ENCODE results near the gene CTNNA3. TPM values are rescaled to one million over a fixed set of nuclear protein-coding genes. Genes with fewer than 3 reads are reported as not detected.
"Not testable (repeated sequence)": the region's sequence is repeated elsewhere in the genome, so short reads cannot be mapped to it uniquely, and the experiment has no call there.

The CTNNA3 gene
- total and polyA plus RNA-seq, 2 donors, result 2.0 to 26.1 TPM

- H3K36me3 ChIP-seq (ENCODE audit: insufficient read depth), result no peaks in the 10 kb centered on the region
- 5% methylated on average over 1 of the region's 1 CpG for WGBS
Observed at GRCh38 chr10:67241451-67241850, 454.5 kb downstream of the CTNNA3 start.

GRCh38 chr10:67239864-67240497, 456.0 kb downstream of the CTNNA3 start:
- 80% methylated on average over 2 of the region's 2 CpGs for WGBS
- Histone ChIP-seq H3K36me3 (ENCODE audit: insufficient read depth) (no peaks in the 10 kb centered on the region), H3K4me1 (ENCODE audit: insufficient read depth) (no peaks in the 10 kb centered on the region), H3K27ac (ENCODE audit: low read depth) (no peak overlapping the region), H3K4me3 (ENCODE audit: low read depth, low read length) (no peak overlapping the region)
- DNase-seq (ENCODE audit: extremely low spot score), result no peak

More at GRCh38 chr10:67241451-67241850, 454.5 kb downstream of the CTNNA3 start:
- Histone ChIP-seq H3K4me3 (ENCODE audit: low read depth, low read length) (no peak overlapping the region), H3K27ac (ENCODE audit: low read depth) (no peak overlapping the region), H3K4me1 (ENCODE audit: insufficient read depth) (no peaks in the 10 kb centered on the region)
- no peak for DNase-seq (ENCODE audit: extremely low spot score)

- not testable (repeated sequence) for H3K36me3 ChIP-seq (ENCODE audit: insufficient read depth); H3K4me1 ChIP-seq (ENCODE audit: insufficient read depth); H3K27ac ChIP-seq (ENCODE audit: low read depth); H3K4me3 ChIP-seq (ENCODE audit: low read depth, low read length); DNase-seq (ENCODE audit: extremely low spot score)
- 19% methylated on average over 29 of the region's 29 CpGs for WGBS
Observed at GRCh38 chr10:67230680-67231500, 465.1 kb downstream of the CTNNA3 start.

GRCh38 chr10:67225226-67225625, 470.8 kb downstream of the CTNNA3 start:
- WGBS, result 87% methylated on average over 4 of the region's 4 CpGs
- H3K36me3 ChIP-seq (ENCODE audit: insufficient read depth), result no peaks in the 10 kb centered on the region
- no peak for DNase-seq (ENCODE audit: extremely low spot score)
- no peak overlapping the region for H3K4me3 ChIP-seq (ENCODE audit: low read depth, low read length)
- no peak overlapping the region for H3K27ac ChIP-seq (ENCODE audit: low read depth)
- H3K4me1 ChIP-seq (ENCODE audit: insufficient read depth), result no peaks in the 10 kb centered on the region

DNA sequence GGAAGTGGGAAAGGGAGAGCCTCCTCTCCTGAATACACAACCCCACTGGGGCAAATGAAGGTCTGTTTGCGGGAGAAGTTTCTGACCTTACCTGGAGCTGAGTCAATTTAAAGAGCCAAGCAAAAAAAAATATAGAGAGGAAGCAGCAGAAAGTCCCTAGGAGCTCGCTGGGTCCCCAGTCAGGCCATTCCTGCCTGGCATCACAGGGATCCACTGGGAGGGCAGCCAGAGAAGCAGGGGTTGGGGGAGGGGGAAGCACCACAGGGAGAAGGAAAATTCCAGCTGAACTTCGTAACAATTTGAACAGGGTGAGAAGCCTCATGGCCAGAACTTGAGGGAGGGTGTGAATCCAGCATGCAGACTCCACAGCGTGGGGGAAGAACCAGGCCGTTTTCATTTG, 471.4 kb downstream of the CTNNA3 start:
- no peaks in the 10 kb centered on the region for H3K4me1 ChIP-seq (ENCODE audit: insufficient read depth)
- no peak overlapping the region for H3K27ac ChIP-seq (ENCODE audit: low read depth)
- no peak overlapping the region for H3K4me3 ChIP-seq (ENCODE audit: low read depth, low read length)
- H3K36me3 ChIP-seq (ENCODE audit: insufficient read depth), result no peaks in the 10 kb centered on the region
- WGBS, result 85% methylated on average over 5 of the region's 5 CpGs
- DNase-seq (ENCODE audit: extremely low spot score), result no peak

- H3K4me3 ChIP-seq (ENCODE audit: low read depth, low read length), result no peak overlapping the region
- H3K4me1 ChIP-seq (ENCODE audit: insufficient read depth), result no peaks in the 10 kb centered on the region
- H3K36me3 ChIP-seq (ENCODE audit: insufficient read depth), result no peaks in the 10 kb centered on the region
- WGBS, result 78% methylated on average over 3 of the region's 3 CpGs
- no peak for DNase-seq (ENCODE audit: extremely low spot score)
- no peak overlapping the region for H3K27ac ChIP-seq (ENCODE audit: low read depth)
Observed at GRCh38 chr10:67222934-67223333, 473.1 kb downstream of the CTNNA3 start.

- Histone ChIP-seq H3K4me3 (ENCODE audit: low read depth, low read length) (no peak overlapping the region), H3K4me1 (ENCODE audit: insufficient read depth) (no peaks in the 10 kb centered on the region), H3K27ac (ENCODE audit: low read depth) (no peak overlapping the region), H3K36me3 (ENCODE audit: insufficient read depth) (no peaks in the 10 kb centered on the region)
- DNase-seq (ENCODE audit: extremely low spot score), result no peak
- WGBS, result 76% methylated on average over 4 of the region's 4 CpGs
Observed at GRCh38 chr10:67221939-67222494, 474.0 kb downstream of the CTNNA3 start.

DNA sequence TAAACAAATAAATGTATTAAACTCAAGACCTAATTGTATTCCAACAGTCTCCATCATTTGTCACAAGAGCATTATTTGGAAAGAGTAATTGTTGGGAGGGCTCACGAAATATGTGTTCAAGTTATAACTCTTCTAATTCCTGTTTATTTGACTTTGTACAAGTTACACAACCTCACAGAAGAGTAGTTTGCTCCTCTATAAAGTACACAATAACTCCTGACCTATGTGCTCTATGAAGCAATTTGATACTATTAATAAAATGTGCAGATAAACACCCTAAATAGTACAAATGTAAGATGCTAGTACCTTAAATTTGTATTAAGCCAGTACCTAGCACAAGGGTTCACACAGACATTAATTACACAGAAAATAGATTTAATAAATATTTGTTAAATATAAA, 484.3 kb downstream of the CTNNA3 start:
- no peak overlapping the region for H3K4me3 ChIP-seq (ENCODE audit: low read depth, low read length)
- 63% methylated on average over 1 of the region's 1 CpG for WGBS
- no peaks in the 10 kb centered on the region for H3K36me3 ChIP-seq (ENCODE audit: insufficient read depth)
- H3K27ac ChIP-seq (ENCODE audit: low read depth), result no peak overlapping the region
- no peak for DNase-seq (ENCODE audit: extremely low spot score)
- no peaks in the 10 kb centered on the region for H3K4me1 ChIP-seq (ENCODE audit: insufficient read depth)

GRCh38 chr10:67207923-67208322, 488.1 kb downstream of the CTNNA3 start:
- 95% methylated on average over 6 of the region's 6 CpGs for WGBS
- H3K4me1 ChIP-seq (ENCODE audit: insufficient read depth); H3K36me3 ChIP-seq (ENCODE audit: insufficient read depth); DNase-seq (ENCODE audit: extremely low spot score); H3K4me3 ChIP-seq (ENCODE audit: low read depth, low read length); H3K27ac ChIP-seq (ENCODE audit: low read depth): not testable (repeated sequence)

GRCh38 chr10:67200913-67201564, 495.0 kb downstream of the CTNNA3 start:
- WGBS, result 85% methylated on average over 3 of the region's 3 CpGs
- Histone ChIP-seq H3K4me3 (ENCODE audit: low read depth, low read length) (no peak overlapping the region), H3K27ac (ENCODE audit: low read depth) (no peak overlapping the region), H3K36me3 (ENCODE audit: insufficient read depth) (no peaks in the 10 kb centered on the region), H3K4me1 (ENCODE audit: insufficient read depth) (no peaks in the 10 kb centered on the region)
- no peak for DNase-seq (ENCODE audit: extremely low spot score)

DNA sequence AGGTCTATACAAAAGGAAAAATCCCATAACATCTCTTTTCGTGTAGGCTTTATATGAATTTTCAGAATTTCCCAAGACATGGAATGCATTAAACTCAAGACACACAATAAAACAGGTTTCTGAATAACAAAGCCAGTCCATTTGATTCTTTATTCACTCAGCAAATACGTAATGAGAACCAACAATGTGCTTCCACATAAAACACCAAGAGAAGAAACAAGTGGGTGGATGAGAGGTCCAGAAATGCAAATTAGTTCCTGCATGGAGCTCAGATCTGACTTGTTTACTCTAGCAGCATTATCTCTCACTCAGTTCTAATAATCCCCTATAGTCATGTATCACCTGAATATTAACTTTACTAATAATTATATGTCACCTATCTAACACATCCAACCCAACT, 520.6 kb downstream of the CTNNA3 start:
- DNase-seq (ENCODE audit: extremely low spot score), result no peak
- no peaks in the 10 kb centered on the region for H3K36me3 ChIP-seq (ENCODE audit: insufficient read depth)
- no peak overlapping the region for H3K4me3 ChIP-seq (ENCODE audit: low read depth, low read length)
- WGBS, result 89% methylated on average over 2 of the region's 2 CpGs
- no peaks in the 10 kb centered on the region for H3K4me1 ChIP-seq (ENCODE audit: insufficient read depth)
- no peak overlapping the region for H3K27ac ChIP-seq (ENCODE audit: low read depth)

GRCh38 chr10:67173787-67174186, 522.2 kb downstream of the CTNNA3 start:
- H3K4me1 ChIP-seq (ENCODE audit: insufficient read depth), result no peaks in the 10 kb centered on the region
- H3K36me3 ChIP-seq (ENCODE audit: insufficient read depth), result no peaks in the 10 kb centered on the region
- no peak overlapping the region for H3K4me3 ChIP-seq (ENCODE audit: low read depth, low read length)

DNA sequence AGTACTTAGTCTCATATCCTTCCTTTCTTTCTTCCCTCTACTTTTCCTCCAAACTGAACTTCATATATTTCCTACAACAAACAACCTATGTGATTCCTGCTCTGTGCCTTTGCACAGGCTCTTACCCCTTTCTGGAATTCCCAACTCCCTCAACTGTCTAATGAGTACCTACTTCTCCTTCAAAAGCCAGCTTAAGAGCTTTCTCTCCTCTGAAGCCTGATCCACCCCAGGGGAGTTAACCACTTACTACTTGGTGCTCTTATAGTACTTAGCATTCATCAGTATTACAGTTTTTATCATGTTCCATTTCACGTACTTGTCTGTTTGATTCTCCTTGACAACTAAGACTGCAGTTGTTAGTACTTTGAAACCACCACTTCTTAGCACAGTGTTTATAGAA, 524.0 kb downstream of the CTNNA3 start:
- WGBS, result 65% methylated on average over 1 of the region's 1 CpG
- Histone ChIP-seq H3K36me3 (ENCODE audit: insufficient read depth) (no peaks in the 10 kb centered on the region), H3K27ac (ENCODE audit: low read depth) (no peak overlapping the region), H3K4me1 (ENCODE audit: insufficient read depth) (no peaks in the 10 kb centered on the region), H3K4me3 (ENCODE audit: low read depth, low read length) (no peak overlapping the region)
- DNase-seq (ENCODE audit: extremely low spot score), result no peak

More at GRCh38 chr10:67173787-67174186, 522.2 kb downstream of the CTNNA3 start:
- no peak for DNase-seq (ENCODE audit: extremely low spot score)
- H3K27ac ChIP-seq (ENCODE audit: low read depth), result no peak overlapping the region

DNA sequence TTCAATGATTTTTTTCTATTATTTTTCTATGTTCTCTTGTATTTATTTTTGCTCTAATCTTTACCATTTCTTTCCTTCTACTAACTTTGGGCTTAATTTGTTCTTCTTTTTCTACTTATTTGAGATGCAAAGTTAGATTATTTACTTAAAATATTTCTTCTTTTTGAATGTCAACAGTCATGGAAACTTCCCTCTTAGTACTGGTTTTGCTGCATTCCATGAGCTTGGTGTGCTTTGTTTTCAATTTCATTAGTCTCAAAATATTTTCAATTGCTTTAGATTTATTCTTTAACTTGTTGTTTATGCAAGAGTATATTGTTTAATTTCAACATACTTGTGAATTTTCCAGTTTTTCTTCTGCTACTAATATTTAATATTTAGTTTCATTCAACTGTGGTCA, 539.8 kb downstream of the CTNNA3 start:
- Histone ChIP-seq H3K36me3 (ENCODE audit: insufficient read depth) (no peaks in the 10 kb centered on the region), H3K4me3 (ENCODE audit: low read depth, low read length) (no peak overlapping the region), H3K4me1 (ENCODE audit: insufficient read depth) (no peaks in the 10 kb centered on the region), H3K27ac (ENCODE audit: low read depth) (no peak overlapping the region)
- no peak for DNase-seq (ENCODE audit: extremely low spot score)

Measured in urinary bladder (tissue), 4 donors.